ENCODE data around the gene ESYT2.
A peak's percentile ranks its signal among the peaks of the same experiment; 100 is the strongest.
"Not testable (repeated sequence)": the region's sequence is repeated elsewhere in the genome, so short reads cannot be mapped to it uniquely, and the experiment has no call there.

The ESYT2 gene

GRCh38 chr7:158710651-158711102, 118.6 kb downstream of the ESYT2 start:
- no peak for DNase-seq

DNA sequence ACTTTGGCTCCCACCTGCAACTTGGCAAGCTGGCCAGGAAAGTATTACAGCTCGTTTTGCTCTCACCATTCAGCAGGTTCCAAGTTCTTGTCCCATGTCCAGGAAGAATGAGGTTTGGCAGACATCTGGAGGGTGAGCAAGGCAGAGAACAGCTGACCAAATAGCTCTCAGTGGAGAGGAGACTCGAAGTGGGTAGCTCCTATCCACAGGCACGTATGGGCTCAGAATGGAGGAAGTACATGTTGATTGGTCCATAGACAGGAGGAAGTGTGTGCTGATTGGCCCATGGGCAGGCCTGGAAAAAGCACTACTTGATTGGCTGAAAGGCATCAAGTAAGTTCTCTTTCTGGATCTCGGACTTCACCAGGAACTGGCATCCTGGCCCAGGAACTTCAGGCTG, 121.7 kb downstream of the ESYT2 start:
- DNase-seq: no peak

GRCh38 chr7:158706710-158707590, 122.4 kb downstream of the ESYT2 start:
- no peak for DNase-seq

GRCh38 chr7:158706273-158706704, 123.0 kb downstream of the ESYT2 start:
- DNase-seq: no peak

GRCh38 chr7:158705234-158705850, 124.0 kb downstream of the ESYT2 start:
- peak; percentile 68 for DNase-seq

DNA sequence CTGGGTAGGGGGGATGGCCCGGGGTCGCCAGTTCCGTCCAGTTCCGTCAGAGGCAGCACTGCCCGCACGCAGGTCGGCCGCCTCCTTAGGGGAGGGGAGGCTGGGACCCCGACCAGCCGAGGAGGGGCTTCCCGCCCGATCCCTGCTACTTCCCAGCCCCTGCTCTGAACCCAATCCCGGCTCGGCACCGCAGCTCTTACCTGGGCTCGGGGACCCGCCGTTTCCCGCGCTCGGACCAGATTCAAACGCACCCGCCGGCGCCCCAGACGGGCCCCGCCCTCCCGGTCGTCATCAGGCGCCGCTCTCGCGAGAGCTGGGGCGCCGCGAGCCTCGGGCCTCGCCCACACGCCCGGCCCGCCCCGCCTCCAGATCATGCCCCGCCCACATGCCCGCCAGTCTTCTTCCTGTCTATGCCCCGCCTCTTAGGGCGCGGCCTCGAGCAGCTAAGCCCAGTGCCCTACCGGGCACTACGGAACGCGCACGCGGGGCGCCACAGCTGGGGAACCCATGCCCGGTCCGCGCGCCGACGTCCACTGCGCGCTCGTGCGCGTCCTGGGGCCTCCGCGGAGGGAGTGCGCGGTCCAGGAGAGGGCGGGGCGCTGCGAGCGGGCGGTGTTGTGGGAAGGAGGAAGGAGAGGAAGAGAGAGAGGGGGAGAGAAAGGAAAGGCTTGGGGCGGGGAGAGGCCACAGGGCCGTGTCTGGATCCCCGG, 124.6 kb downstream of the ESYT2 start, which contains the start of gene NCAPG2:
Gene NCAPG2, minus strand, starts transcription at position 281 of the 710 bp plus-strand sequence. CDS start 2,905 bp downstream, outside the sequence.
- DNase-seq: peak; percentile 96

GRCh38 chr7:158703679-158704523, 125.4 kb downstream of the ESYT2 start:
- DNase-seq: not testable (repeated sequence)

DNA sequence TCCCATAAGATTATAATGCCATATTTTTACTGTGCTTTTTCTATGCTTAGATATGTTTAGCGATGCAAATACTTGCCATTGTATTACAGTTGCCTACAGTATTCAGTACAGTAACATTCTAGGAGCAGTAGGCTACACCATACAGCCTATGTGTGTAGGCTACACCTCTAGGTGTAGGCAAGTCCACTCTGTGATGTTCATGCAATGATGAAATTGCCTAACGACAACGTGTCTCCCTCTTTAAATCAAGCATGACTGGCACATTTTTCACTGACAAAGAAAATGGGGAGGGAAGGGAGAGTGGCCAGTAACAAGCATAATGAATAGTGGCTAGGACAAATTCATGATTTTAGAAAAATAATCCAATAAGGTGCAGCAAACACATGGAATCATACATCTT, 126.4 kb downstream of the ESYT2 start:
- no peak for DNase-seq

DNA sequence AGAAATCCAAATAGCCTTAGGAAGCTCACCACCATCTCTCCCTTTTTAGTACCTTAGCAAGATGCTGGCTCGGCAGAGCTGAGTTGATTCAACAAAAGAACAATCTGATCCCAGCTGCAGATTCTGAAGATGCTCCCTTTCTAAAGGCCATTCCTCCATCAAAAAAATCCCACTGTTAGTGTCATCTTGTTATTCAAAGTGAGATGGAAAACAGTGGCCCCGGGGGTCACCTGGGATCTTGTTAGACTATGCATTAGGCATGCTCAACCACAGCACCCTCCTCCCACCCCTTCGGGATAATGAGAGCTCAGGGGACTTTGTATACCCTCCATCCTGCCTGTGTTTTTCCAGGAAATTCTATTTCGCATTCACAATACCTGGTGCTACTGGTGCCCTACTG, 127.1 kb downstream of the ESYT2 start:
- no peak for DNase-seq

DNA sequence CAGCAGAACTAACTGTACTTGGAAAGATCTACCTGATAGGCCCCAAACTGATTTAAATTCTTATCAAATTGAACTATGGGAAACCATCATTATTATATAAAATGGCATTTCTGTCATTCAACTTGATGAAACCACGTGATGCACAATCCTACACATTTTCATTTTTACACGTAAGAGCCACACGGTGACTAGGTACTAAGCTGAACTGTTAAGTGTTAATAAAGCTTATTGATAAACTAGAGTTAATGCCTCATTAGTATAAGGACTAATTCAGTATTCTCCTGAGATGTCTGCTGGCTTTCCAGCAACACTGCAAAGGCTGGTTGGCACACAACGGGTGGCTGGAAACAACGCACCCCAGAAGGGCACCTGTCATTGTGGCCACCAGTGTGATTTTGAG, 129.3 kb downstream of the ESYT2 start:
- no peak for DNase-seq

- no peak for DNase-seq
These were observed 130.0 kb downstream of the ESYT2 start for GRCh38 chr7:158699341-158699740.

DNA sequence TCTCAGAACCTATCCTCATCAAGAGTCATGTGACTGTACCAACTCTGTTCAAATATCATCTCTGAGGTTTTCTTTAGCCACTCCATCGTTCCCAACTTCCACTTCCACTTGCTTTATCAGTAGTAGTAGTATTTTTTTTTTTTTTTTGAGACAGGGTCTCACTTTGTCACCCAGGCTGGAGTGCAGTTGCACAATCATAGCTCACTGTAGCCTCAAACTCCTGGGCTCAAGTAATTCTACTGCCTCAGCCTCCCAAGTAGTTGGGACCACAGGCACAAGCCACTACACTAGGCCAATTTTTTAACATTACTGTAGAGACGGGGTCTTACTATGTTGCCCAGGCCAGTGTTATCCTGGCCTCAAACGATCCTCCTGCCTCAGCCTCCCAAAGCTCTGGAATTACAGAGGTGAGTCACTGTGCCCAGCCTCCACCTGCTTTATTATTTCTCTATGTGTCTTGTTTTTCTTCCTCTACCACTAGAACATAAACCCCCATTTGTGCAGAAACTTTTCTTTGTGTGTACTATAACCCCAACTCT, 130.6 kb downstream of the ESYT2 start:
- no peak for DNase-seq

DNA sequence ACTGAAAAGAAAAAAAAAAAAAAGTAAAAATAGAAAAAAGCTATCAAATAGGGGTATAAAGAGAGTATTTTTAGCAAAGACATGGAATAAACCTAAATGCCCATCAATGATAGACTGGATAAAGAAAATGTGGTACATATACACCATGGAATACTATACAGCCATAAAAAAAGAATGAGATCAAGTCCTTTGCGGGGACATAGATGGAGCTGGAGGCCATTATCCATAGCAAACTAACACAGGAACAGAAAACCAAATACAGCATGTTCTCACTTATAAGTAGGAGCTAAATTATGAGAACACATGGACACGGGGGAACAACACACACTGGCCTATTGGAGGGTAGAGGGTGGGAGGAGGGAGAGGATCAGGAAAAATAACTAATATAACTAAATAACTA, 131.7 kb downstream of the ESYT2 start:
- DNase-seq: not testable (repeated sequence)

- DNase-seq: peak; percentile 41
These were observed 133.4 kb downstream of the ESYT2 start for GRCh38 chr7:158695726-158696452.

- DNase-seq: no peak
These were observed 134.3 kb downstream of the ESYT2 start for GRCh38 chr7:158695056-158695455.

DNA sequence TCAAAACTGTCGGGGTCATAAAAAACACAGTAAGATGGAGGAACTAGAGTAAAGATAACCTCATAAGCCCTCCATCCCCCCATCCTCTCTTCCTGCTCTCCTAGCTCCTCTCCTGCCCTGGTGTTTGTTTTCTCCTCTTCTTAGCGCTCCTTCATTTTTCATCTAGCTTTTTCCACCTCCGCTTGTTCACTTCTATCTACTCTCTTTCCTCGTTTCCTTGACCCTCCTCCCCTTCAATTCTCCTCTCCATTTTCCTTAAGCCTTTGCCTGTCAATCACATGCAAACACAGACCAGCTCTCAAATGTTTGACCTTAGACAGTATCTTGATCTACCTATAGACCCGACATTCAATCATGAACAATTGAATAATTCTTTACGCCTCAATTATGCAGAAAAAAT, 134.7 kb downstream of the ESYT2 start:
- DNase-seq: no peak

DNA sequence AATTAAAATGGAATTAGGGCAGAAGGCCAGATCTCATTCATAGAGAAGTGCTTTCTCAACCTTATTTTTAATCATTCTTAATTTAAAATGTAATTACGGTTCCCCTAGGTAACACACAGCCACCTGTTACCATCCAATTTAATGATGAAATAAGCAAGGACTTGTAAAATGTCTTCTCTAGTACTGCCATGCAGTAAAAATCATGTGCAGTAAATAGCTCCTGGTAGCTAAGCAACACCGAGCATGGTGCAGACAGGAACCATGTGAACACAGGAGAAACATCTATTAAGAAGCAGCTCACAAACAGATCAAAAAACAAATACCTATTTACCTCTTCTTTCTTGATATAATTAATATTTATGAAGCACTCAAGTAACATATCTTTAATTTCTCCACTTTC, 139.8 kb downstream of the ESYT2 start:
- DNase-seq: no peak

- no peak for DNase-seq
These were observed 141.9 kb downstream of the ESYT2 start for GRCh38 chr7:158687406-158687805.

DNA sequence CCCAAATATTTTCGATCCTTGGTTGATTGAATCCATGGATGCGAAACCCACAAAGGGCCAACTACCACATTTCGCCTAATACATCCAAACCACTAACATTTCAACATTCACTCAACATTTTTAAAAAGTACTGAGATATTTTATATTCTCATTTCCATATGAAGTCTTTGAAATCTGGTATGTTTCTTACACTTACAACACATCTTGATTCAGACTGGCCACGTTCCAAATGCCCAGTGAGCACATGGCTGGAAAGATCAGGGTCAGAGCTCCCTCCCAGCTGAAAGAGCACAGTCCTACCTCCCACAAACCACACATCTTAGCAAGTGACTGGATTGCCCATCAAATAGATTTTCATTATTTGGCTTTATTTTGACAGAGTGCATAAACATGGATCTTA, 143.6 kb downstream of the ESYT2 start:
- no peak for DNase-seq

- no peak for DNase-seq
These were observed 145.0 kb downstream of the ESYT2 start for GRCh38 chr7:158684329-158684728.

GRCh38 chr7:158683541-158683940, 145.8 kb downstream of the ESYT2 start:
- DNase-seq: no peak

DNA sequence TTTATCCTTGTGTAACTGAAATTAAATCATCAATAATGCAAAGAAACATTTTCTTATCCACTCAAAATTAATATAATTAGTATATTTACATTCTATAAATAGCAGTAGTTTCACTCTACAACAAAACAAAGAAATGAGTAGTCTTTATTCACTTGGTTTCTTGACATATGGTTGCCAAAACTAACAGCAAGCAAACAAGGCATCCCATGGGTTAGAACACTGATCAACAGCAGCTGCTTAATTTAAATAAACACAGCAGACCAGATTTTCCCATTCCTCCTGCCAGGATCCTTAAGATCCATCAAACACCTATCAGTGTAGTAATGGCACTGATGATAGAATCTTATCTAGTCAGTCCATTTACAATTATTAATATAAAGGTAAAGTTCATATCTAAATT, 146.9 kb downstream of the ESYT2 start:
- no peak for DNase-seq
